Measurements from ENCODE around the gene IFNGR1.

IFNGR1 gene

DNA sequence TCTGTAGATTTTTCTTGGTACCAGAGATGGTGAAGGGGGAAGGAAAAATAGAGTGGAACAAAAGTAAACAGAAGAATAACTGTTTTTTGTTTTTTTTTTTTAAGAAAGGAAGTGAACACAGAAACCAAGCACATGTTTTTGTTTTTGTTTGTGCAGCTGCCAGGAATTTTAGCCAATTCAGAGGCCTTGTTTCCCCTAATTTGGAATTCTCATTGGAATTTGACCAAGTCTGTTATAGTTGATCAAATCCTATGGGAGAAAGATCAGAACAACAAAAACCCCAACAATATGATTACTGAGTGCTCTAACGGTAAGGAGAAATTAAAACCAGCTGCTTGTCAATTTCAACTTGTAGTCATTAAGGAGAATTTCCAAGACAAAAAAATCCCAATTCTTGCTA is 27.5 kb downstream of the IFNGR1 start:
- Mint-ChIP-seq H3K4me1 (no peaks in the 10 kb centered on the region), H3K9me3 (peaks cover 3% of the 10 kb centered on the region), H3K27ac (no peak overlapping the region), H3K4me3 (no peak overlapping the region), H3K27me3 (no peaks in the 10 kb centered on the region), H3K36me3 (peaks cover 5% of the 10 kb centered on the region)
- ATAC-seq (ENCODE audit: low read depth) (no peak), DNase-seq (ENCODE audit: low spot score in 2 of 2) (no peak)

DNA sequence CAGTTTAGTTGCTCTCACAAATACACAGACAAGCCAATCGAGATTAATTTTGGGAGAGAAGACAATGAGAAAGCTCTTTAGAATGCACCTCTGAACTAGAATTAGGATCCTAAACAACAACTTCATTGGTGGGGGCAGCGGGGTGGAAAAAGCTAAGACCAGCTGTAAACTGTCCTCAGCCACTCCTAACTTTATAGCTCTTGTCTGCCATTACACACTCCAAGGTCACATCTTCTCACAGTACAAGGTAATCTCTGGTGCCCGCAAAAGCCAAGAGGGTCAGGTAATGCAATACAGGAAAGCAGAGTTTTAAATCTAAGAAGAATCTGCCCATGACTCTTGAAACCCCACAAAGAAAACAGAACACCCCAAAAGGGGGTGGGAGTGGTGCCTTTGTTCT is 27.9 kb downstream of the IFNGR1 start:
- no peaks in the 10 kb centered on the region for H3K27me3 Mint-ChIP-seq
- DNase-seq (ENCODE audit: low spot score in 2 of 2) (no peak), ATAC-seq (ENCODE audit: low read depth) (no peak)
- H3K9me3 Mint-ChIP-seq = peaks cover 4% of the 10 kb centered on the region
- H3K4me3 Mint-ChIP-seq = no peak overlapping the region
- no peaks in the 10 kb centered on the region for H3K4me1 Mint-ChIP-seq
- H3K36me3 Mint-ChIP-seq = peaks cover 5% of the 10 kb centered on the region
- no peak overlapping the region for H3K27ac Mint-ChIP-seq

DNA sequence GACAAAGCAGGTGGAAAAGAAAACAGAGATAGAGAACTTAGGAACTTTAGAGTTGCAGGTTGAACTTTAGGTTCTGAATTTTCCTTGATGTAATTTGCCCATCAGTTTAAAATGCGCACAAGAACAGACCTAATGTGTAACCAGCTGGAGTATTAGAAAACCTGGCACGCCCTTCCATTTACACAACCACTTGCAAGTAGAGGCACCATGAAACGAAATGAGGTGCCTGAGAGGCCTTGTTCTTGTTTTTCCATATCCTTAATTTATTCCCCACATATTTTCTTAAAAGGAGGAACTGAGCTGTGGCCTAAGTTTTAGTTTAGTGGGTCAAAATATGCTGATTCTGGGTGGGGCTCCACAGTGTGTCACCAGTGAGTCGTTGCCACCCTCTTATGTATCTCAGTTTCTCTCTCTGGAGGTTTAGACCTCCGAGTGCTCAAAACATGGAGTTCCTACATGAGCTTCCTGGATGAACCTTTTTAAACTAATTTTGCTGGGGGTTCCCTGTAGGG is 28.5 kb downstream of the IFNGR1 start:
- Mint-ChIP-seq H3K27ac (no peak overlapping the region), H3K27me3 (no peaks in the 10 kb centered on the region), H3K36me3 (peaks cover 3% of the 10 kb centered on the region), H3K9me3 (peaks cover 4% of the 10 kb centered on the region), H3K4me1 (no peaks in the 10 kb centered on the region), H3K4me3 (no peak overlapping the region)
- DNase-seq (ENCODE audit: low spot score in 2 of 2) (no peak), ATAC-seq (ENCODE audit: low read depth) (no peak)

DNA sequence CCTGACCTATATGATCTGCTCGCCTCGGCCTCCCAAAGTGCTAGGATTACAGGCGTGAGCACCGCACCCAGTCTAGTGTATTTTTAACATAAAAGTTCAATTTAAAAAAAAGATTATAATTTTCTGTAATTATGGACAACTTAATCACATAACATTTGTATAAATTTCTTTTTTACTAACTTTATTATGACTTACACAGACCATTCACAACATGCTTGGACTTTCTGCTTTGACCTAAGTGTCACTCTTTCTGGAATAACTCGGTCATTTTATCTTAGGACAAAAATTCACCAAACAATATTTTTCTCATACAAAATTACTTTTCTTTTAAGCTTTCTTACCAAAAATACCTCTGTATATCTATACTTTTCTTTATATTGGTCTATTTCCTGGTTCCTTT is 30.3 kb downstream of the IFNGR1 start:
- Mint-ChIP-seq H3K9me3 (peaks cover 4% of the 10 kb centered on the region), H3K27me3 (no peaks in the 10 kb centered on the region), H3K4me3 (no peak overlapping the region), H3K36me3 (peaks cover 3% of the 10 kb centered on the region), H3K4me1 (no peaks in the 10 kb centered on the region), H3K27ac (no peak overlapping the region)
- DNase-seq (ENCODE audit: low spot score in 2 of 2) (no peak), ATAC-seq (ENCODE audit: low read depth) (no peak)

DNA sequence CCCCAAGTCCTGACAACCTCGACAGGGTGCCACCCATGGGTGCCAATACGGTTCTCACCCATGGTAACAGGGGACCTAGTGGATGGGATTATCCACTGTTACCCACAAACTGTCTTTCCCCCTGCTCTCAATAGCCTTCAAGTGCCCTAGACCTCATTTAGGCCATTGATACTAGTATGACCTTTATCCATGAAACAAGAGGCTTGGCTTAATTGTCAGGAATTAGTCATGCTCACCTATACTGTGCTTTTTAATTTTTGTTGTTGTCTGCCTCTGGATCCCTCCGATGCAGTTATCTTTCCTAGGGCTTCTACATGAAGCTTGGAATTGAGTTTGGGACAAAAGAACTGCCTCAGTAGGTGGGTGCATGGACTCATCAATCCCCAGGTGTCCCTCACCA is 33.9 kb downstream of the IFNGR1 start:
- no peaks in the 10 kb centered on the region for H3K27me3 Mint-ChIP-seq
- H3K27ac Mint-ChIP-seq = no peak overlapping the region
- peaks cover 7% of the 10 kb centered on the region for H3K36me3 Mint-ChIP-seq
- no peak overlapping the region for H3K4me3 Mint-ChIP-seq
- peaks cover 10% of the 10 kb centered on the region for H3K9me3 Mint-ChIP-seq
- no peak for DNase-seq (ENCODE audit: low spot score in 2 of 2)
- no peaks in the 10 kb centered on the region for H3K4me1 Mint-ChIP-seq
- ATAC-seq (ENCODE audit: low read depth) = no peak

DNA sequence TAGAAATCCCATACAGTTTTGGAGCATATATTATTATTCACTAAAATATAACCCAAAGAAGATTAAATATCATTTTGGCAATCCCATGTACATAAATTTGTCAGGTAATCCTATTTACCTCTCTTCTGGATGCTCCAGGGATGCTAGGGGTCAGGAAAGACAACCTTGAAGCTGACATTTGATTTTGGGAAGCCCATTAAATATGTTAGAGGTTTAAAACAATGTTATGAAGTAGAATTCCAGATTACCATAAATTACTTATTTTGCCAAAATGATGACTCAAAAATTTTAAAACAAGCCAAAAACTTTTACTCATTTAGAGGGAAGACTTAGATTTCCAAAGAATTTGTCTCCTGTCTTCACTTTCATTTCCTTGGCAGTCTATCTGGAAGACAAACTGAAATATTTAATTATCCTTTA is 36.5 kb downstream of the IFNGR1 start:
- Mint-ChIP-seq H3K27me3 (no peaks in the 10 kb centered on the region), H3K9me3 (peaks cover 13% of the 10 kb centered on the region), H3K4me3 (no peak overlapping the region), H3K4me1 (peaks cover 5% of the 10 kb centered on the region), H3K36me3 (peaks cover 10% of the 10 kb centered on the region), H3K27ac (no peak overlapping the region)
- DNase-seq (ENCODE audit: low spot score in 2 of 2) (no peak), ATAC-seq (ENCODE audit: low read depth) (no peak)

DNA sequence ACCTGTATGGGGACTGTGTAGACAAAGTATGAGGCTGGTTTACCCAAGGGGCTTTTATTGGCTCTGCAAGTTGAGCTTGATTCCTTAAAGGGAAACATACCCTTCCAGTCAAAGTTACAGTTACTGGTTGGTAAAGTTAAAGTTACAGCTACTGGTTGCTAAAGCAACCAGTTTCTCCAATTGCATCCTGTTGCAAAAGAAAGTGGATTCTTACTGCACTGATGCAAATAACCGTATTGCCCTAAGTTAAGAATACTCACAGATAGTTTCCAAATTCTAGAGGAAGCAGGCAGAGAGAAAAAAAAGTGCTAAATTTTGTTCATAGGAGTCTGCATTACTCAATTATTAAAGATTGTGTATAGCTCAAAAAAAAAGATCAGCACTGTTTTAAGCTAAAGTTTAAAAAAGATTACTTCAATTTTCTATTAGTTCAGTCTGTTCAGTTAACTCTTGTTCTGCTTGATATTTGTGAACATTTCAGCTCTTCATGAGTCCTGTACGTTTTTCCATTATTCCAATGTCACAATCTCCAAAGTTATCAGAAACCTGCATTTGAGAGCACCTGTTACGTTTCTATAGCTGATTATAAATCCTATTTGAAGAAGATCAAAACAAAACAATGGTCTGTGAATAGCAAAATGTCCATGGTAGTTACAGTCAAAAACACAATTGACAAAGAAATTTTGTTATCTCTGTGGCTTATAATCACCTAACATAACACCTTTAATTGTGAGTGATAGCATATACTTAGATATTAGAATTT is 37.1 kb downstream of the IFNGR1 start:
- peaks cover 10% of the 10 kb centered on the region for H3K36me3 Mint-ChIP-seq
- peaks cover 5% of the 10 kb centered on the region for H3K4me1 Mint-ChIP-seq
- no peak overlapping the region for H3K27ac Mint-ChIP-seq
- H3K27me3 Mint-ChIP-seq = no peaks in the 10 kb centered on the region
- H3K4me3 Mint-ChIP-seq = no peak overlapping the region
- H3K9me3 Mint-ChIP-seq = peaks cover 13% of the 10 kb centered on the region
- no peak for DNase-seq (ENCODE audit: low spot score in 2 of 2)
- no peak for ATAC-seq (ENCODE audit: low read depth)

DNA sequence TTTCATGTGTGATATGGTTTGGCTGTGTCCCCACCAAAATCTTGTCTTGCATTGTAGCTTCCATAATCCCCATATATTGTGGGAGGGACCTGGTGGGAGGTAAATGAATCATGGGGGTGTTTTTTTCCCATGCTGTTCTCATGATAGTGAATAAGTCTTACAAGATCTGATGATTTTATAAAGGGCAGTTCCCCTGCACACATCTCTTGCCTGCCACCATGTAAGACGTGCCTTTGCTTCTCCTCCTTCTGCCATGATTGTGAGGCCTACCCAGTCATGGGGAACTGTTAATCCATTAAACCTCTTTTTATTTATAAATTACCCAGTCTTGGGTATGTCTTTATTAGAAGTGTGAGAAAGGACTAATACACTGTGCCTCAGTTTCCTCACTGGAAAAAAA is 41.6 kb downstream of the IFNGR1 start:
- H3K27ac Mint-ChIP-seq = no peak overlapping the region
- DNase-seq (ENCODE audit: low spot score in 2 of 2) (no peak), ATAC-seq (ENCODE audit: low read depth) (no peak)
- no peak overlapping the region for H3K4me3 Mint-ChIP-seq
- peaks cover 11% of the 10 kb centered on the region for H3K9me3 Mint-ChIP-seq
- H3K4me1 Mint-ChIP-seq = peaks cover 19% of the 10 kb centered on the region
- H3K27me3 Mint-ChIP-seq = no peaks in the 10 kb centered on the region
- peaks cover 10% of the 10 kb centered on the region for H3K36me3 Mint-ChIP-seq

DNA sequence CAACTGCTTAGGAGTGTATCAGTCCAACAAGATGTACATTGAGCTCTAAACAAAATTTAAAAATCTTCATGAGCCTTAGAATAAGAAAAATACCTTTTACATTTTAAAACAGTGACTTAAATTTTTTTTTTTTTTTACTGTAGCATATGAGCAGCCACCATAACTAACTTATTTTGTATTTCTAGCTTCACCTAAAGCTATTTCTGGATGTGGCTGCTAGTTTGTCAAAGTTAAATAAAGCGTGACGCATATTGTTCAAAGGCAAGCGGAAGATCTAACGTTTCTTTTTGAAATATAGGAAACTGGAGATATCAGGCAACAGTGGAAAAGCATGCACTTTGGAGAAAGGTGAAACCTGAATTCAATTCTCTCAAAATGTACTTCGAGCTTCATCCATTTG is 42.5 kb downstream of the IFNGR1 start:
- Mint-ChIP-seq H3K27me3 (no peaks in the 10 kb centered on the region), H3K9me3 (peaks cover 11% of the 10 kb centered on the region), H3K36me3 (peaks cover 10% of the 10 kb centered on the region), H3K4me1 (peaks cover 28% of the 10 kb centered on the region), H3K4me3 (no peak overlapping the region), H3K27ac (no peak overlapping the region)
- DNase-seq (ENCODE audit: low spot score in 2 of 2) (no peak), ATAC-seq (ENCODE audit: low read depth) (no peak)

DNA sequence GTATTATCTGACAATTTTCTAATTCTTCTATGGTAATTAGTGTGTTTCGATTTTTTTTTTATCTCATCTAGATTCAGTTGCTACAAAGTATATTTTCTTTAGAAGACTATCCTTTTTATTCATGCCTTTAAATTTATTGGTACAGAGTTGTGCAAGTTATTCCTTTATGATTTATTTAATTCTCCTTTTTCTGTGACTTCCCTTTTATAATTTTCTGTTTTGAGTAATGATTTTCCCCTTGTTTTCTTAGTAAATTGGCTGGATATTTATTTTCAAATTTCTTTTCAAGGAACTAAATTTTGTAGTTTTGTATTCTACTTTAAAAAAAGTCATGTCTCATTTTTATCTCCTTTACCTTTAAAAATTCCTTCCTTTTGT is 43.3 kb downstream of the IFNGR1 start:
- H3K4me3 Mint-ChIP-seq = no peak overlapping the region
- H3K36me3 Mint-ChIP-seq = peaks cover 10% of the 10 kb centered on the region
- H3K27me3 Mint-ChIP-seq = no peaks in the 10 kb centered on the region
- peaks cover 10% of the 10 kb centered on the region for H3K9me3 Mint-ChIP-seq
- no peak overlapping the region for H3K27ac Mint-ChIP-seq
- peaks cover 35% of the 10 kb centered on the region for H3K4me1 Mint-ChIP-seq
- no peak for DNase-seq (ENCODE audit: low spot score in 2 of 2)
- ATAC-seq (ENCODE audit: low read depth) = no peak

DNA sequence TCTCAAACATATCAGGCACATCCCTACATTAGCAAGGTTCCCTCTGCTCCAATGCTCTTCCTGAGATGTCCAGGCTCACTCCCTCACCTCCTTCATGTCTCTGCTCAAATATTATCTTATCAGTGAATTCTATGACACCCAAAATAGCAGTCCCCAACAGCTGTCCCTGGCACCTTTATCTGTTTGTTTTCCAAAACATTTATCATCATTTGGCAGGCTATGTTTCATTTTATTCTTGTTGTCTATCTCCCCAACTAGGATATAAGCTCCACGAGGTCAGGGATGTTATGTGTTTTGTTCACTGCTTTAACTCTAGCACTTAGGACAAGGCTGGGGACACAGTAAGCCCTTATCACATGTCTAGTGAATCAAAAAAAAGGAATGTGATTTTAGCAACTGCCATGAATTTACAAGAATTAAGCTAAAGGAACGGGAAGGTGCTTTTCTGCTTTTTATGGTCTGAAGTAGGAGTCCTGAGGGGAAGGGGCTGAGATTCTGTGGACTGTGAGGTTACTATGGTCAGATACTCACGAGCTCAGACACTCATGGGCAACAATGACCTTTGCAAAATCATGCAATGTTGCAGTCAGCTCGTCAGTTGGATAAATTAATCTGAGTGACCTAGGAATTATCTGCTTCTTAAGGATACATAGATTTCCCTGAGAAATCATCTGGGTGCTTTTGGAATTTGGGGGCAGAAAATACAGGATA is 43.9 kb downstream of the IFNGR1 start:
- ATAC-seq (ENCODE audit: low read depth) (no peak), DNase-seq (ENCODE audit: low spot score in 2 of 2) (no peak)
- no peaks in the 10 kb centered on the region for H3K27me3 Mint-ChIP-seq
- peak overlapping the region; percentile 4 for H3K27ac Mint-ChIP-seq
- H3K4me1 Mint-ChIP-seq = peaks cover 39% of the 10 kb centered on the region
- no peak overlapping the region for H3K4me3 Mint-ChIP-seq
- H3K9me3 Mint-ChIP-seq = peaks cover 5% of the 10 kb centered on the region
- H3K36me3 Mint-ChIP-seq = peaks cover 6% of the 10 kb centered on the region

DNA sequence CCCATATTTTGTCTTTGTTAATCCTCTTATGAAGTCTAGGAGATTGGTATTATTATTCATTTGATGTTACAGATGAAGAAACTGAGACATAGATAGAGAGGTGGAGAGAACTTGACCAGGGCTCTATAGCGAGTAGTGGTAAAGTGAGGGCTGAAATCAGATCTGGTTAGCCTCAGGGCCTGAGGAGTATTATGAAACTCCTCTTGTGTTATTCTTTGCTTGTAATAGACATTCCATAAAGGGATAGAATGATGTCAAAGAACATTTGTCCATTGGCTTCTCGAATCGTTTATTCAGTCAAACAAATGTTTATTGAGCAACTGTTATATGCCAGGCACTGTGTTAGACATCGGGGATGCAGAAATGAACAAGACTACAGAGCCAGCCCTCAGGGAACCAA is 45.7 kb downstream of the IFNGR1 start, which contains the start of gene IL22RA2:
TSS of gene IL22RA2 (minus strand) at position 144 of the 400 bp plus-strand sequence. CDS start 11,895 bp downstream, outside the sequence.
- Mint-ChIP-seq H3K27ac (peak within 1 kb of the TSS; percentile 90), H3K36me3 (no peaks in the 10 kb centered on the region), H3K4me1 (peaks cover 34% of the 10 kb centered on the region), H3K27me3 (no peaks in the 10 kb centered on the region), H3K4me3 (peak within 1 kb of the TSS; percentile 36), H3K9me3 (peaks cover 1% of the 10 kb centered on the region)
- DNase-seq (ENCODE audit: low spot score in 2 of 2) = no peak
- no peak for ATAC-seq (ENCODE audit: low read depth)

DNA sequence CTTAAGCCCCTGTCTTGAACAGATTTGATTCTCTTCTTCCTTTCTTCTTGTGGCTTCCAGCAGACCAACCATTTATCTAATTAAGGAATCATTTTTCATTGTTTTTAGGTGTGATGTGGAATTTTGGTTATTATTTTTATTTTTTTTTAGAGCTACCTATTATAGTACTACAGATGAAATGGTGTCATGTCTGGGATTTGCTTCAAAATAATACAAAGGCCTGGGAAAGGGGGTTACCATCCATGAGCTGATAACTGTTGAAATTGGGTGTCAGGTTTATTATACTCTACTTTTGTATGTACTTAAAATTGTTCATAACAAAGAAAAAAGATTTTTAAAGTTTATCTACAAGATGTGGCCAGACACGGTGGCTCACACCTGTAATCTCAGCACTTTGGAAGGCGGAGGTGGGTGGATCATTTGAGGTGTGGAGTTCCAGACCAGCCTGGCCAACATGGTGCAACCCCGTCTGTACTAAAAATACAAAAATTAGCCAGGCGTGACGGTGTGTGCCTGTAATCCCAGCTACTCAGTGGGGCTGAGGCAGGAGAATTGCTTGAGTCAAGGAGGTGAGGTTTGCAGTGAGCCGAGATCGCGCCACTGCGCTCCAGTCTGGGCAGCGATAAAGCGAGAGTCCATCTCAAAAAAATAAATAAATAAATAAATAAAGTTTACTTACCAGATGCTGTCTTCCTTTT is 46.3 kb downstream of the IFNGR1 start:
- peak overlapping the region; percentile 36 for H3K4me3 Mint-ChIP-seq
- peaks cover 1% of the 10 kb centered on the region for H3K9me3 Mint-ChIP-seq
- no peak for DNase-seq (ENCODE audit: low spot score in 2 of 2)
- ATAC-seq (ENCODE audit: low read depth) = no peak
- no peaks in the 10 kb centered on the region for H3K27me3 Mint-ChIP-seq
- H3K27ac Mint-ChIP-seq = peak overlapping the region; percentile 90
- peaks cover 34% of the 10 kb centered on the region for H3K4me1 Mint-ChIP-seq
- no peaks in the 10 kb centered on the region for H3K36me3 Mint-ChIP-seq
